ENCODE data around the gene PLEKHA6.
"Not testable (repeated sequence)": the region's sequence is repeated elsewhere in the genome, so short reads cannot be mapped to it uniquely, and the experiment has no call there.

Gene PLEKHA6

DNA sequence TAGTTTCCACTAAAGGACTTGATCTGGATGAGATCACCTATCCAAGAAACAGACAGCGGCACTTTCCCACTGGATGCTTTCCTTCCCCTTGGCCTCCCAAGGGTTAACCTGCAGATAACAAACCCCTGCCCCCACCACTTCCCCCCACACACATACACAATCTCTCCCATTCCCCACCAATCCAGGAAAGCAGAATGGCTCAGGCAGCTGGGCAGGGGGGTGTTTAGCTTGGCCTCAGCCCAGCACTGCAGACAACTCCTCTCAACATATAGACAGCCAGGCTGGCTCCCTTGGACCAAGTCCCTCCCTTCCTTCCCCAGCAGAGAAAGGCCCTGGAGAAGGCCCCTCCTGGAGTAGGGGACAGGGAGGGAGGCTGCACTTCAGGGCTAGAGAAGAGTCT is 24.6 kb downstream of the PLEKHA6 start:
- DNase-seq = no peak

DNA sequence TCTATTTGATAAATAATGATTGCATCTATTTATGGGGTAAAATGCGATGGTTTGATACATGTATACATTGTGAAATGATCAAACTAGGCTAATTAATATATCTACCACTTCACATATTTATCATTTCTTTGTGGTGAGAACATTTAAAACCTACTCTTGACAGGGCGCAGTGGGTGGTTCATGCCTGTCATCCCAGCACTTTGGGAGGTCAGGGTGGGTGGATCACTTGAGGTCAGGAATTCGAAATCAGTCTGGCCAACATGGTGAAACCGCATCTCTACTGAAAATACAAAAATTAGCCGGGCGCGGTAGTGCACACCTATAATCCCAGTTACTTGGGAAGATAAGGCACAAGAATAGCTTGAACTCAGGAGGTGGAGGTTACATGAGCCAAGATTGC is 25.3 kb downstream of the PLEKHA6 start:
- DNase-seq = no peak

DNA sequence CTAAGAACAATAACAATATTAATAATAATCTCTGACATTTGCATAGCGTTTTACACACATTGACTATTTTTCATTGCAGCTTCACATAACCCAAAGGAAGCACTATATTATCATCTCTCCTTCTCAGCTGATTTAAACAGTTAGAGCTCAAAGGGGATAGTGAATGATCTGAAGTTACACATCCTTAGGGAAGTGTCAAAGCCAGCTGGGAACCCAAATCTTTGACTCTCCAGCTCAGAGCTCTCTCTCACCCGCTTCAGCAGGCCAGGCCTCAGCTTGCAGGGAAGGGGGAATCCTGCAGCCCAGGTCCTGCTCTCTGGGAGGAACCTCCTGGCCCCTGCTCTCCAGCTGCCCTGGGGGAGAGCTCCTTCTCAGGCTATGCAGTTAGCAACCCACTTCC is 26.3 kb downstream of the PLEKHA6 start:
- no peak for DNase-seq

DNA sequence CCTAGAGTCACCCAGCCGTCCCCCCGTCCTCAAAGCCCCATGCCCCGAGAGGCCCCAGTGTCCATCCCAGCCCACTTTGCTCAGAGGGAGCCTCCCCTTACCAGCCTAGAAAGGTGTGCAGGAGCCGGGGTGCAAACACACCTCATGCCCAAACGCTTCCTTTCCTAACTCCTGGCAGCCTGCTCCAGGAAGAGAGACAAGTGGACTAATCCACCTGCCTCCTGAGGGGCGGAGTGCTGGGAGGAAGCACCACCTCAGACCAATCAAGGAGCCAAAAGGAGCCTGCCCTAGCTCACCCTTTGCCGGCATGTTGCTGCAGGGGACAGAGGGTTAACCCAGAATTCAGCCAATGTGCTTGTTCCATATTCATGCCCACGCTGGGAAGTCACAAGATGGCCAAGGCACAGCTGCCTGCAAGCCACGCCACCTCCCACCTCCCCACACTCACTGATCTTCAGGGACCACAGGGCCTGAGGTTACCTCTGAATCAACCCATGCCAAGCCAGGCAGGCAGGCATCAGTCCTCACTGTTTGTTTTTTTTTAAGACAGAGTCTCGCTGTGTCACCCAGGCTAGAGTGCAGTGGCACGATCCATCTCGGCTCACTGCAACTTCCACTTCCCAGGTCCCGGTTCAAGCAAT is 27.8 kb downstream of the PLEKHA6 start:
- DNase-seq = no peak

DNA sequence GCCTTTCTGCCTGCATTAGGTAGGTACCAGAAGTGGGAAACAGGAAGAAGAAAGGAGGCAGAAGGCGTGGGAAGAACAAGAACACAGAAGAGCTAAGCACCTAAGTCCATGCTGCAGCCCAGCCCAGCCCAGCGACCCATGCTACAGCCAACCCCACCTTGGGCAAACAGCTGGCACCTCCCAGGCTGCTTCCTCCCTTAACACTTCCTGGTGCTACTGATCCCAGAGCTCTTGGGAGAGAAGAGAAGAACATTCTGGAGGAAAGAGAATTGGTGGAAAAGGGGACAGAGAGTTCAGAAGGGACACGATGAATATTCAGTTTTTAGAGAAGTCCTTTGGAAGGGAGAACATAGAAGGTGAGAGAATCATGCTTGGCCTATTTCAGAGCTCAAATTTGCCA is 28.5 kb downstream of the PLEKHA6 start:
- DNase-seq = no peak

DNA sequence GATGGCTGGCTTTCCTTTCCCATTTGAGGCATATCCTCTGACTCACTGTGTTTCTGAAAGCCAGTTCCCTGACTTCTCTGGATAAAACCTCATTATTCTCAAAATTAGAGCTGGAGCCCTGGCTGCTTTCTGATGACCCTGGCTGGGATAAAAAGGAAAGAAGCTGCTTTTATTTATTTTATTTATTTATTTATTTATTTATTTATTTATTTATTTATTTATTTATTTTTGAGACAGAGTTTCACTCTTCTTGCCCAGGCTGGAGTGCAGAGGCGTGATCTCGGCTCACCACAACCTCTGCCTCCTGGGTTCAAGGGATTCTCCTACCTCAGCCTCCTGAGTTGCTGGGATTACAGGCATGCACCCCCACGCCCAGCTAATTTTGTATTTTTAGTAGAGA is 31.9 kb downstream of the PLEKHA6 start:
- DNase-seq = not testable (repeated sequence)

DNA sequence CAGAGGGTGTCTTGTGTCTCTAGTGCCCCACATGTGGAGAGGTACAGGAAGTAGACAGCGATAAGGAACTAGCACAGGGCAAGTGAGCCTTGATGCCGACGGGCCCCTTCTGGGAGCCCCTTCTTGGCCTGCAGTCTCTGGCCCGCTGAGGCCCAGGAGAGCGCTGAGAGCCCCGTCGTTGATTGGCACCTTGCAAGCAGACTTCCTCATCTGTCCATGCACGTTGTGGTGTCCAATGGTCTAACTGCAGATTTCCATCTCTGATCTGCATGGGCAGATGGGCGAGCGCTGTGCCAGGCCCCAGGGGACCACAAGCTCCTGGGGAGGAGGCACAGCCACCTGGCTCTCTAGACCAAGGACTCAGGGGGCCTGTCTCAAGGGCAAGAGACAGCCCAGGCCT is 32.4 kb downstream of the PLEKHA6 start:
- no peak for DNase-seq

DNA sequence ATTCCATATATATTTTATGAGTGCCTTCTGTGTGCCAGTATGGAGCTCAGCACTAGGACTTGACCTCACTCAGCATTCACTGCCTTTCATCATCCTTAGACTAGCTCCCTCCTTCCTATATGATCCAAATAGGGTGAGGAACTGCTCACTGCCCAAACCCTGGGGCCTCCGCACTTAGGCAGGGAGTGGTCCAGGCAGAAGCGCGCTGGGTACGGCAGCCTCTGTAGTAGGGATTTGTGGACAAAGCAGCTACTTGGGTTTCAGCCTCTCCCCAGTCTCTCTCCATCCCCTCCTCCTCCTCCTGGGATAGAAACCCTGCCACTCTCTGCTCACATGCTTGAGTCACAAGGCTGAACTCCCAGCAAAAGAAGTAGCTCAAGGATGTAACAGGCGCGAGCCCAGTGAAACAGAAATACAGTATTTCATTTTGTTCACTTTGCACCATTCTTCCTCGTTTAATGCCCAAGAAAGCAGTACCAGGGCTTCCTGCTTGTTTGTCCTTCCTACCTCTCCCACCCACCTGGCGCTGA is 32.9 kb downstream of the PLEKHA6 start:
- no peak for DNase-seq

DNA sequence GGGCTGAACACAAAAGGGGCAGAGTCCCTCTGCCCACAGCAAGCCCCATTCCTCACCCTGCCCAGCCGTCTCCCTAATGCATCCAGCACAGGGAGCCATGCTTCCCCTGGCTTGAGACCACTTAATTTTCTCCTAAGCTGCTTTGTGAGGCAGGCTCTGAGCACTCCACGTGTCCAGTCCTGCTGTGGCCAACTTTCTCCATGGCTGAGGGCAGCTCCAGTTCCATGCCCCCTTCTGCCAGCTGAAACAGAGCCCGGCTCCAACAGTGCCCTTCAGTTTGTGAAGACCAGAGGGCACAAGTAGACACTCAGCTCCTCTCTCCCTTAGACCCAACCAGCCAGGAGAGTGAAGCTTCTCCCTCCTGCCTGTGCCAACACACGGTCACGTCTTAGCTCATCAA is 33.8 kb downstream of the PLEKHA6 start:
- DNase-seq = no peak

DNA sequence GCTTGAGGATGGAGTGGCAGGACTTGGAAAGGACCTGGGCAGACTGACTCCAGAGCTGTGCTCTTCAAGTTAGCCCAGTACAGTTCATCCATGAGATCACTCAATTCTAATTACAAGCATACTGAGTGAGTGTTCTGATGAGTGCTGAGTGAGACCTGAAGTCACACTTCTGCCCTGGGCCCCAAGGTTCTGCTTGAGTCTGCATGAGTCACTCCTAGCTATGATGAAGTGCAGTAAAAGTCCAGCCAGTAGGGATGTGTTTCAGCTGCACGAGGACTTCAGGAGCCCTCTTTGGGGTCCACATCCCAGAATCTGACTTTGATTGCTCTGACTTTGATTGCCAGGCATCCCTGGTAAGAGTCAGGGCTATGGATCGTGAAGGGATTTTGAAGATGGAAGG is 35.8 kb downstream of the PLEKHA6 start:
- no peak for DNase-seq

DNA sequence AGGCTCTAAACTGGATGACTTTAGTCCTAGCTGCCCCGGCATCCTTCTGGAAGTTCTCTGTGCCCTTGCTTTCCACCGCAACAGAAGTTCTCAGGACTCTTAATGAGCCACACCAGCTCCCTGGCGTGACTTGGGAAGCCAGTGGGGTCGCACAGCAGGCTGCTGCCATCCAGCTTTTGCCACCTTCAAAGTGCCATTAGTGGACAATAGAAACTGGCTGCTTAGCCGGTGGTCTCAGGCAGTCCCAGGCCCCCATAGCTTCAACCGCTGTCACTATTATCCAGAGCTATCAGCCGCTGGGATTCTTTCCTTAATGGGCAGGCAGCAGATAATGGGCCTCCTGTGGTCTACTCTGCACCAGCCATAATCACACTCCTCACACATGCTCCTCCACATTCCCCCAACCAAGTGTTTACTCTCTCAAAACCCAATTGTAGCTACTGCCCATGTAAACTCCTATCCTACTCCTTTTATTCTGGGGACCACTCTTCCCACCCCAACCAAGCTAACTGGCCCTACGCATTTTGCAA is 37.3 kb downstream of the PLEKHA6 start:
- no peak for DNase-seq

DNA sequence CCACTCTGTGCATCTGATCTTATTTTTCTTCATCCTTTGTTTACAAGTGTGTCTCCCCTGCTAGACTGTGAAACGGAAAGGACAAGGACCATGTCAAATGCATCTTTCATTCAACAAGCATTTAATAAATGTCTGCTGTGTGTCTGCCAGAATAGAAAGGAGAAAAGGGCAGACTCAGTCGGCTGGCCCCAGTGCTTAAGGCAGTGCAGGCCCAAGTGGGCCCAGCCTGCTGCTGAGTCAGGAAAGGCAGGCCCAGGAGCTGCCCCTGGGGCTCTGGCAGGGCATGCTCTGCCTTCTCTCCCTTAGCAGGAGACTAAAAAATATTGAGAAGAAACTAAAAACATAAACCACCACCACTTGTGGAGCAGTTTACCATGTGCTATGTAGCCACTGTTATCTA is 38.1 kb downstream of the PLEKHA6 start:
- no peak for DNase-seq

DNA sequence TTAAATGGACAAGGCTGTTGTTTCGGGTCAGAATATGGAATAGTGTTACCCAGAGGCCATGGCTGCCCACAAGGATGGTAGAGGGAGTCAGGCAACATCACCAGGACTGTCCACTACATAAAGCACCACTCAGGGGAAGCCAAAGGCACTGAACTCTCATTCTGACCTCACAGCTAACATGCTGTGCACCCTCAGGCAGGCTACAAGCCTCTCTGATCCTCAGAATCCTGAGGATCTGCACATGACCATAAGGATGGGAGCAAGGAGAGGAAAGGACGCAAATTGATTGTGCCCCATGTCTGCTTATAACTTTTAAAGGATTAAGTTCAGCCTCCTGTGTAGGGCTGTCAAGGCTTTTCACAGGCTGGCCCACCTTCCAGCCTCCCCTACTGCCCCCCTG is 38.7 kb downstream of the PLEKHA6 start:
- DNase-seq = no peak

DNA sequence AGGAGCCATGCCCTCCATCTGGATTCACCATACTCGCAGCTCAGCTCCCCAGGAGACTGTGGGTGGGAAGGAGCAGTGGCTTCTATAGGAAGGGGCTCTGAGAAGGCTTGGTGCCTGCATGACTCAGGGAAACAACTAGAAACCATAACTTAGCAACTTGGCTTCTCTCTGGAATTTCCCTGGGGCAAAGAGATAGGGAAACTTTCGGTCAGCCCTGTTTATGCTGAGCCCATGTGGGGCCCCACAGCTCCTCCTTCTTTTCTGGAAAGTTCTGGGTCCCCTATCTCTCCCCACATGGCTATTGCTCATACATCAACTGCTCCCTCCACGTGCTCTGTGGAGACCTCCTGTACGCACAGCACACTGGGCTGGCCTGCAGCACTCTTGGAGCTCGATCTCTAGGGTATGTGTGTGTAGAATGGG is 39.3 kb downstream of the PLEKHA6 start:
- DNase-seq = no peak

DNA sequence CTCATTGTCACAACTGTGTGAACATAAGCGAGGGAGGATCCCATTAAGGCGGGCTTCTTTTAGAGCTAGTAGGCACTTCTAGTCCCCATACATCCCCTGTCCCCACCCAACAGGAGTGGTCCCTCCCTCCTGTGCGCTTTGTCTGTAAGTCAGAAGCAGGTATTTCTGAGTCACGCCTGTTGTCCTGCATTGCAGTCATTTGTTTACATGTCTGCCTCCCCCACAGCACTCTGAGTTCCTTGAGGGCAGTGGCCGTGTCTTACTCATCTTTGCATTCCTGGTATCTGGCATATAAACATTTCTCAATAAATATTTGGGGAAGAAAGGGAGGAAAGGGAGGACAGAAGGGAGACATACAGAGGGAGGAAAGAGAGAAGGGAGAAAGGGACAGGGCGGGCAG is 40.3 kb downstream of the PLEKHA6 start:
- no peak for DNase-seq

DNA sequence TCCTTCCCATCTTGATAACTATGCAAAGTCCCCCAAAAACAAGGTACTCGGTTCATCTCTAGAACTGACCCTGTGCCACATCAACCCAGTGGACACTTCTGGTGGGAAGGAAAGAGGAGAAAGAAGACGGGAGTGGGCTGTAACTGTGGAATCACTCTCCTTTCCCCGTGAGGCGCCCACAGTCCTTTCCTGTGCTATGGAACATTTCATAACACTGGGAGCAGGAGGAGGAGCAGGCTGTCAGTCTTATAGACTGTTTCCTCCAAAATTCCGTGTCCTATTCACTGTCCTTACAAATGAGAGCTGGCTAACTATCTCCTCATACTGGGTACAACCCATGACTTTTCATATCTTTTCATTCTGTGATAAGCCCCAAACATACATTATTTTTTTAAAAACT is 40.7 kb downstream of the PLEKHA6 start:
- no peak for DNase-seq

DNA sequence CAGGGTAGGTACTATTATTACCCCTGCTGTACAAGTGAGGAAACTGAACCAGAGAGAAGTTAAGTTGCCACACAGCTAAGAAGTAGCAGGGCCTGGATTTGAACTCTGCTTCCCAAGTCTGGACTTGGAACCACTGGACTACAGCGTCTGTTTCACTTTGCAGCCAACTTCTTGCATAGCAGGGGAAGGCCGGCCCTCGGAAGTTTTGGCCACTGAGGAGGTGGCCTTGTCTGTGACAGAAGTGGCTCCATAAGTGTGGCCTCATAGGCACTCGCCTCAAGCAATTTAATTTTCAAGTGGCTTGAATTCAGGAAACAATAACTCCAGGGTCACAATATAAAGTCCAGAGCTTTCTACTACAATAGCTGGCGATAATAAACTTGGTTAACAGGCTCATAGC is 41.4 kb downstream of the PLEKHA6 start:
- no peak for DNase-seq

DNA sequence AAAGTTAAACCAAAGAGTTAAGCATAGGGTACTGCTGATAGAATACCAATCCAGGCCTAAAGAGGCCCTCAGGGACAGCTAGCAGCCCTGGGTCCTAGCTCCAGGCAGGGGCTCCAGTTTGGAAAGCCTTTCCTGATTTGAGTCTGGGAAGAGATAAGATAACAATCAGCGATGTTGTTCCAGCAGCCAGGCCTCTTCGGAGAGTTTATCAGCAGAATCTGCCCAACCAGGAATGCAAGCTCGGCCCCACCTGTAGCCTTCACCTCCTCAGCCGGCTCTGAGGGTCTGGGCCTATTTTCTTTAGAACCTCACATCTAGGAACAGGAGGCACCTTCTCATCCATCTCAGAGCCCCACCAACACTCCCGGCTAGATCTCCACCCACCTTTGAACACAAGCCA is 42.6 kb downstream of the PLEKHA6 start:
- DNase-seq = no peak

DNA sequence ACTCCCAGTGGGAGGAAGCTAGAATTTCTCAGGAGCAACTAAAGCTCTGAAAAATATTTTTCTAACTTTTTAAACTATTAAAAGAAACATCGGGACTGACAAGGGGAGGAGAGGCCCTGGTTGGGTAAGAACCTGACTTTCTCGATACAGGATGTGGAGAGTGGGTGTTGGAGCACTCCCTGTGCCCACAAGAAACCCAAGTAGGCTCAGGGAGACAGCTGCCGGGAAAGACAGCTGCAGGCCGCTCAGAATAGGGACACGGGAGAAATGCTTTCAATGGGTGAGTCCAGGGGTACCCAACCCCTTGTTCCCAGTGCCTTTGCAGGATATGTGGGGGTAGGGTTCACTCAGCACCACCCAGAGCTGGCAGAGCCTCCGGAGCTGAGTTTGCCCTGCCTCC is 43.6 kb downstream of the PLEKHA6 start:
- no peak for DNase-seq

DNA sequence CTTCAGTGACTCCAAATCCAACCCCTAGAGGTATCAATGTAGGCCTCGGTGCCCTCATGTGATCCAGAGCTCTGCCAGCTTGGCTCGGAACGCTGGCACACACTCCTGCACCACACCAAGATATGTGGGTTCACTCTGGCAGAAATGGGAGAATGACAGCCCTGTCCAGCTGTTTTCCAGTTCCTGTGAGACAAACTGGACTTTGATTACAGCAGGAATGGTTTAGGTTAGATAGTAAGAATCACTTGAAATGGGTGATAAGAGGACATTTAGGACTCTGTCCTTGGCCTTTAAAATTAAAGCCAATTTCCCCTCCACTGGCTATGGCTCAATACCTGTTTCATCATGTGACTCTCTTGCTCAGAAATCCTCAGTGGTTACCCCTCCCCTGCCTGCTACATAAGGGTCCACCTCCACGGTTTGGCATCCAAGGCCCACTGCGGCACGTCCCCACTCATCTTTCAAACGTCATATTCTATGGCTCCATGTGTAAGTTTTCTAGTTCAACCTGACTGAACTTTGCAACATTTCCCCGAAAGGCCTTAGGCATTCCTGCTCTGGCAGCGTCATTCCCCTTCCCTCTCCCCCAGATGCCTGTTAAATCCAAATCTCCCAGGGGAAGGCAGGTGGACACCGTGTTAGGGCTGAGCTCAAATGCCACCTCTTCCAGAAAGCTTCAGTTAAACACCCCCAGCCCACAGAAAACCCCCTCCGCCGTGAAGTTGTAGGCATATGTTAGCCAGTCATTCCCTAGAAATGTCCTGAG is 44.7 kb downstream of the PLEKHA6 start:
- no peak for DNase-seq

DNA sequence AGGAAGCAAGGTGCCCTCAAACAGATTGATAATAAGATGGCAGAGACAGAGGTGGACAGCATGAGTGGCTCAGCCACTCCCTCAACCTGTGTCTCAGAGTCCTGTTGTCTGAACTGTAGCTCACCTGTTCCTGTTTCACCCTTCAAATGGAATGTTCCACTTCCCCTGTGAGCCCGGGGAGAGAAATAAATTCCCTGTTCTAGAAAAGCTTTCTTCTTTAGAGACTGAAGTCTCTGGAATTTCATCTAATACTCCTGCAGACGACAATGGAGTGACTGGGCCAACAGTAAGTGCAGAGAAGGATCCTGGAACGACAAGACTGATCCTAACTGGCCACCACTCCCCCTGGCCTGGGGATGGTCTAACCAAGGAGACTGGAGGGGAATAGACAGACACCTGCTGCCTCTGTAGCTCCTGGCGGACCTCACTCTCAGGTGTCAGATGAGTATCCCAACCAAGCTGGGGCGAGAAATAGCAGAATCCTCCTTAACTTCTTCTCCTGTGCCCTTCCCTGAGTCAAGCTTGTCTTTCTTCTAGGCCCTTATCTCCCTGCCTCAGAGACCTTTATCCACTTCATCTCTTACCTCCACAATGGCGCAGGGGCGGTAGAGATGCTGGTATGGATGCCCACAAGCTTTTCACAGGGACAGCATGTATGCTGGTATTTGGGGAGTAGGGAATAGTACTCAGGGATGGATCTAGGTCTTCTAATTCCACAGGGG is 45.4 kb downstream of the PLEKHA6 start:
- no peak for DNase-seq

DNA sequence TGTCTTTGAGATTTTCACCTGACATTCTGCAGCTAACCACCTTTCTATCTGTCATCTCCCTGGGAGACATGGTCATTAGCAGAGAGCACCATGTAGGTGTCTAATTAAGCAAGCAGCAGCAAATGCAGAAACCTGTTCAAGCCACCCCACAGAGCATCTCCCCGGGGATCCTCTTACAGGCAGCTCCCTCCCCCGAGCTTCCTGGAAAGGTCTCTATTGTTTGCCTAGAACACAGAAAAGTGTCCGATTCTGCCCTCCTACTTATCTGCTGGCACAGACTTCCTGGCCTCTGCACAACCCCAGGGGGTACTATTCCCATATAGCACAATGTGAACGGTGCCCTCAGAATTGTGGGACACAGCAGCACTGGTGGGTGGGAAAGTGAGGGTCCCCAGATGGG is 46.1 kb downstream of the PLEKHA6 start:
- DNase-seq = no peak

DNA sequence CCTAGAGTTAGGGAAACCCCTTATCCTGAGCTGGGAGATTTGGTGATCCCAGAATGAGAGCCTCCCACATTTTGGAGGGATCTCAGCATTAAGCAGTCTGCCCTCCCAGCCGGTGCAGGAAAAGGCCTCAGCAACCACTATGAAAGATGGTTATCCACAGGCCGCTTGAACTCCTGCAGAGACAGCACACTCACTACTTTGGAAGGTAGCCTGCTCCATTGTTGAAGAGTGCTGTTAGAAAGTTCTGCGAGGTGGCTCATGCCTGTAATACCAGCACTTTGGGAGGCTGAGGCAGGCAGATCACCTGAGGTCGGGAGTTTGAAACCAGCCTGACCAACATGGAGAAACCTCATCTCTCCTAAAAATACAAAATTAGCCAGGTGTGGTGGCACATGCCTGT is 48.8 kb downstream of the PLEKHA6 start:
- DNase-seq = not testable (repeated sequence)

Data from activated T-cell treated with anti-CD3 and anti-CD28 coated beads for 4 hours (primary cell).